Liver (tissue), 9 donors: ENCODE results near the gene SCNN1A. TPM values are rescaled to one million over a fixed set of nuclear protein-coding genes. Genes with fewer than 3 reads are reported as not detected.

Experiments
- DNase-seq: peaks from one replicate; pipeline ENCODE4 v3.0.0-alpha.2; 2017; ENCODE audit warnings: low spot score
- H3K27ac ChIP-seq, 2 donors: one replicate each; pipeline ENCODE4 v1.7.0; 2013; ENCODE audit warnings: inconsistent platforms in 2 of 2, low read length in 2 of 2, control low read depth in 1 of 2, low read depth in 1 of 2, mild to moderate bottlenecking in 1 of 2
- H3K27me3 ChIP-seq, 4 donors: one replicate each; pipeline versions ENCODE4 v1.6.1 to v1.7.0; 2013; ENCODE audit warnings: low read length in 3 of 4, inconsistent platforms in 1 of 4, mild to moderate bottlenecking in 1 of 4, moderate library complexity in 1 of 4; ENCODE audit not compliant: control insufficient read depth in 4 of 4, insufficient read depth in 4 of 4
- H3K36me3 ChIP-seq, 4 donors: one replicate each; pipeline versions ENCODE4 v1.6.1 to v1.7.0; 2013; ENCODE audit warnings: low read length in 3 of 4, mild to moderate bottlenecking in 3 of 4, low read depth in 1 of 4, moderate library complexity in 1 of 4; ENCODE audit not compliant: control insufficient read depth in 4 of 4, insufficient read depth in 3 of 4
- H3K4me1 ChIP-seq, 4 donors: one replicate each; pipeline versions ENCODE4 v1.6.1 to v1.7.0; 2013; ENCODE audit warnings: low read length in 3 of 4, mild to moderate bottlenecking in 3 of 4, moderate library complexity in 1 of 4; ENCODE audit not compliant: control insufficient read depth in 4 of 4, insufficient read depth in 4 of 4
- H3K4me3 ChIP-seq, 3 donors: one replicate each; pipeline versions ENCODE4 v1.6.1 to v1.7.0; 2013; ENCODE audit warnings: low read length in 3 of 3, control low read depth in 1 of 3, low read depth in 1 of 3, mild to moderate bottlenecking in 1 of 3
- H3K9ac ChIP-seq, 2 donors: one replicate each; pipeline ENCODE4 v1.7.0; 2013; ENCODE audit warnings: low read length in 2 of 2, mild to moderate bottlenecking in 2 of 2, moderate library complexity in 2 of 2, control low read depth in 1 of 2, low read depth in 1 of 2
- H3K9me3 ChIP-seq, 4 donors: one replicate each; pipeline versions ENCODE4 v1.6.1 to v1.7.0; 2013; ENCODE audit warnings: low read length in 3 of 4; ENCODE audit not compliant: control insufficient read depth in 4 of 4
- EGR1 ChIP-seq, 2 donors: IDR thresholded peaks; 2 replicates each; pipeline ENCODE4 v1.6.1; 2016 to 2018; ENCODE audit warnings: antibody characterized with exemption in 2 of 2, low read depth in 2 of 2
- HNF4A ChIP-seq, 2 donors: conservative IDR thresholded peaks; 2 replicates each; pipeline ENCODE4 v1.6.1; 2016; ENCODE audit warnings: antibody characterized with exemption in 2 of 2, mild to moderate bottlenecking in 2 of 2
- HNF4G ChIP-seq: IDR thresholded peaks from 2 replicates; pipeline ENCODE4 v1.6.1; 2016; ENCODE audit warnings: antibody characterized with exemption
- MAX ChIP-seq: IDR thresholded peaks from 2 replicates; pipeline ENCODE4 v1.6.1; 2016; ENCODE audit warnings: antibody characterized with exemption
- NR2F2 ChIP-seq: IDR thresholded peaks from 2 replicates; pipeline ENCODE4 v1.6.1; 2016; ENCODE audit warnings: antibody characterized with exemption
- RXRA ChIP-seq, 2 donors: IDR thresholded peaks; 2 replicates each; pipeline ENCODE4 v1.6.1; 2017 to 2018; ENCODE audit warnings: antibody characterized with exemption in 2 of 2, mild to moderate bottlenecking in 1 of 2
- SP1 ChIP-seq: IDR thresholded peaks from 2 replicates; pipeline ENCODE4 v1.6.1; 2018; ENCODE audit warnings: antibody characterized with exemption, mild to moderate bottlenecking
- TAF1 ChIP-seq: conservative IDR thresholded peaks from 2 replicates; pipeline ENCODE4 v1.6.1; 2016; ENCODE audit warnings: antibody characterized with exemption, mild to moderate bottlenecking
- ZBTB33 ChIP-seq: IDR thresholded peaks from 2 replicates; pipeline ENCODE4 v1.6.1; 2016; ENCODE audit warnings: antibody characterized with exemption
- WGBS: extraction: QIAGEN DNeasy Blood & Tissue Kit; methylation state at CpG from one replicate; pipeline ENCODE4 v1.1.7; 2013; 5-methylcytosine and 5-hydroxymethylcytosine counted together
- polyA plus RNA-seq, 2 donors: library from polyadenylated mRNA; stranded (reverse) in 1 of 2; unstranded in 1 of 2; fragments of 200-250 nt in 1 of 2; fragments of >200 nt in 1 of 2; fragmentation: Nextera tagmentation in 1 of 2; extraction: Ambion mirVana in 1 of 2; gene quantifications; one replicate each; pipeline versions ENCODE4 v1.2.1 to v1.2.3, GENCODE V29; 2013 to 2015
- total RNA-seq, 2 donors: library from RNA; depleted of rRNA; stranded (reverse); fragments of >200 nt; gene quantifications; one replicate each; pipeline ENCODE4 v1.2.3, GENCODE V29; 2014
- donor health status: healthy.
- donor health status: healthy.
- donor health status: healthy.
- donor health status: healthy.
- donor health status: healthy.

Gene SCNN1A
- total and polyA plus RNA-seq, 4 donors, result 0.47 to 7.7 (median 2.9) TPM

- peak overlapping the region; percentile 98 to 99 for H3K27ac ChIP-seq
- DNase-seq, result no peak
- H3K4me1 ChIP-seq, result peaks cover 4 to 61% (median 42%) of the 10 kb centered on the region in 4 donors
- no peaks in the 10 kb centered on the region for H3K27me3 ChIP-seq
- no peak overlapping the region for H3K9ac ChIP-seq
- no peak for TF ChIP-seq ZBTB33
- no peaks in the 10 kb centered on the region for H3K9me3 ChIP-seq
- H3K4me3 ChIP-seq, result no peak overlapping the region
- 80% methylated on average over 9 of the region's 9 CpGs for WGBS
- peaks cover 25 to 50% (median 44%) of the 10 kb centered on the region in 4 donors for H3K36me3 ChIP-seq
Observed at GRCh38 chr12:6333566-6333965, 41.8 kb downstream of the SCNN1A start.

- 70% methylated on average over 9 of the region's 9 CpGs for WGBS
- no peak overlapping the region for H3K9ac ChIP-seq
- DNase-seq, result no peak
- H3K9me3 ChIP-seq, result no peaks in the 10 kb centered on the region
- peak overlapping the region; percentile 98 to 99 for H3K27ac ChIP-seq
- peaks cover 4 to 56% (median 37%) of the 10 kb centered on the region in 4 donors for H3K4me1 ChIP-seq
- no peak overlapping the region for H3K4me3 ChIP-seq
- H3K36me3 ChIP-seq, result peaks cover 28 to 55% (median 49%) of the 10 kb centered on the region in 4 donors
- no peak for TF ChIP-seq RXRA (IDR thresholded peaks at IDR 0.05)
- no peak for TF ChIP-seq TAF1
- TF ChIP-seq NR2F2, result no peak
- TF ChIP-seq SP1, result no peak
- H3K27me3 ChIP-seq, result no peaks in the 10 kb centered on the region
Observed at GRCh38 chr12:6333029-6333428, 42.3 kb downstream of the SCNN1A start.

GRCh38 chr12:6332459-6332858, 42.9 kb downstream of the SCNN1A start:
- 76% methylated on average over 4 of the region's 4 CpGs for WGBS
- DNase-seq, result no peak
- Histone ChIP-seq H3K27ac (peak overlapping the region; percentile 98 to 99), H3K36me3 (peaks cover 30 to 59% (median 50%) of the 10 kb centered on the region in 4 donors), H3K4me3 (no peak overlapping the region), H3K9ac (no peak overlapping the region), H3K4me1 (peaks cover 6 to 56% (median 35%) of the 10 kb centered on the region in 4 donors), H3K27me3 (no peaks in the 10 kb centered on the region), H3K9me3 (no peaks in the 10 kb centered on the region)
- TF ChIP-seq HNF4A (conservative IDR thresholded peaks at IDR 0.05), result no peak
- TF ChIP-seq MAX, result no peak
- TF ChIP-seq HNF4G, result no peak
- TF ChIP-seq EGR1 (IDR thresholded peaks at IDR 0.05; ENCODE audit: low read depth in 2 of 2), result no peak

GRCh38 chr12:6330999-6331714, 44.2 kb downstream of the SCNN1A start:
- Histone ChIP-seq H3K9me3 (no peaks in the 10 kb centered on the region), H3K27ac (peak overlapping the region in 1 of 2 donors; percentile 47), H3K4me1 (peaks cover 6 to 56% (median 33%) of the 10 kb centered on the region in 4 donors), H3K36me3 (peaks cover 32 to 59% (median 52%) of the 10 kb centered on the region in 4 donors), H3K27me3 (no peaks in the 10 kb centered on the region), H3K9ac (no peak overlapping the region), H3K4me3 (no peak overlapping the region)
- 73% methylated on average over 4 of the region's 4 CpGs for WGBS
- no peak for DNase-seq
- TF ChIP-seq NR2F2 (peak; percentile 72), RXRA (IDR thresholded peaks at IDR 0.05) (no peak)
